ENCODE results near the gene PDX1. TPM values are rescaled to one million over a fixed set of nuclear protein-coding genes. Genes with fewer than 3 reads are reported as not detected.

The PDX1 gene
- total and polyA plus RNA-seq, 9 of the 15 experiments (the other 6 are each of a cell fraction or from before 2014, with no cell fraction given): not detected

DNA sequence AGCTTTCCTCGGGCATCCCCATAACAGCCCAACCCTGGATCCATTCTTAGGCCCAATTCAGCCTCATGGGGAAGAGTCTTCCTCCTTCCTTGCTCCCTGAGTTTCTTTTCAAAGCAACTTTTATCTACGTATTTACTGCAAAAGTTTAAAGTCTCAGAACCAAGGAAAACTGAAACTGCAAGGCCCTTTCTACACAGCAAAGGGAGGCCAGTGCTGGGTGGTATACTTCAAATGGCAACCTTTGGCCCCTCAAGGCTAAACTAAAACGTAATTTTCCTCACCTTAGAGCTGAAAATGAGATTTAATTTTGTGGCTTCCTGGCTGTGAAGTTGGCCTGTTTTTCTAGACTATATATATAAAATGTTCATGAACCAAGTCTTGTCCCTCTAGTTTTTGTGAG lies 43.7 kb downstream of the PDX1 start:
- ChIA-PET POLR2A (interaction anchor here (1.0 kb wide), 1 partner anchor 14 kb away, joined by 3 read pairs; no protein-coding TSS in a partner anchor), CTCF (ENCODE audit: low intra/inter-chr PET ratio) (no interaction called here)
- no peak overlapping the region for H3K27ac ChIP-seq (ENCODE audit: extremely low read depth, low read depth, low read length)
- no peaks in the 10 kb centered on the region for H3K36me3 ChIP-seq (ENCODE audit: control insufficient read depth, insufficient read depth, low read length)
- H3K4me1 ChIP-seq (replicated peaks in 1 of 2; ENCODE audit: control insufficient read depth in 2 of 2, insufficient read depth in 2 of 2, low read length in 2 of 2): peaks cover 0 to 13% of the 10 kb centered on the region in 2 experiments; a peak in 2 of 5 replicates
- no peak overlapping the region for H2AFZ ChIP-seq (ENCODE audit: low read depth, low read length)
- H3K9me1 ChIP-seq (ENCODE audit: control insufficient read depth, insufficient read depth, low read length): no peaks in the 10 kb centered on the region
- H4K20me1 ChIP-seq (replicated peaks; ENCODE audit: control insufficient read depth, insufficient read depth, low read length): no peaks in the 10 kb centered on the region; the same call in 1 of the 2 replicates
- intact Hi-C loops (cut with micrococcal nuclease) (no loop called here), in situ Hi-C loops (cut with MboI) (loop anchor here (25.0 kb wide), 1 partner anchor 451 kb away; no protein-coding TSS in a partner anchor)
- H3K79me2 ChIP-seq (ENCODE audit: control insufficient read depth, insufficient read depth, low read length): no peaks in the 10 kb centered on the region
- ATAC-seq: no peak
- DNase-seq (ENCODE audit: extremely low read depth in 1 of 4, low spot score in 3 of 4): no peak
- TF ChIP-seq ZNF197 (CRISPR knock-in tag; IDR thresholded peaks at IDR 0.05; ENCODE audit: low read depth) (no peak), PYGO2 (tag; IDR thresholded peaks at IDR 0.05) (no peak), POLR2B (IDR thresholded peaks at IDR 0.05; ENCODE audit: low read depth, partially characterized antibody) (no peak), ZNF121 (CRISPR knock-in tag; conservative IDR thresholded peaks at IDR 0.05) (no peak), NR2C2 (CRISPR knock-in tag; IDR thresholded peaks at IDR 0.05) (no peak), NR2C2 (tag; IDR thresholded peaks at IDR 0.05) (no peak), HDGF (IDR thresholded peaks at IDR 0.05) (no peak), CBFA2T2 (conservative IDR thresholded peaks at IDR 0.05) (no peak), SLC30A9 (CRISPR knock-in tag; IDR thresholded peaks at IDR 0.05) (no peak), NR2F6 (CRISPR knock-in tag; IDR thresholded peaks at IDR 0.05) (no peak), HDAC3 (IDR thresholded peaks at IDR 0.05; ENCODE audit: borderline replicate concordance, partially characterized antibody) (no peak), ZNF324 (CRISPR knock-in tag; IDR thresholded peaks at IDR 0.05) (no peak), TGIF2 (CRISPR knock-in tag; IDR thresholded peaks at IDR 0.05) (no peak), MBD2 (IDR thresholded peaks at IDR 0.05; ENCODE audit: borderline replicate concordance, low read depth) (no peak)
- TF ChIP-seq, protein P1, sequence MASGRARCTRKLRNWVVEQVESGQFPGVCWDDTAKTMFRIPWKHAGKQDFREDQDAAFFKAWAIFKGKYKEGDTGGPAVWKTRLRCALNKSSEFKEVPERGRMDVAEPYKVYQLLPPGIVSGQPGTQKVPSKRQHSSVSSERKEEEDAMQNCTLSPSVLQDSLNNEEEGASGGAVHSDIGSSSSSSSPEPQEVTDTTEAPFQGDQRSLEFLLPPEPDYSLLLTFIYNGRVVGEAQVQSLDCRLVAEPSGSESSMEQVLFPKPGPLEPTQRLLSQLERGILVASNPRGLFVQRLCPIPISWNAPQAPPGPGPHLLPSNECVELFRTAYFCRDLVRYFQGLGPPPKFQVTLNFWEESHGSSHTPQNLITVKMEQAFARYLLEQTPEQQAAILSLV (tag; IDR thresholded peaks at IDR 0.05): no peak
- TF ChIP-seq, protein P2, sequence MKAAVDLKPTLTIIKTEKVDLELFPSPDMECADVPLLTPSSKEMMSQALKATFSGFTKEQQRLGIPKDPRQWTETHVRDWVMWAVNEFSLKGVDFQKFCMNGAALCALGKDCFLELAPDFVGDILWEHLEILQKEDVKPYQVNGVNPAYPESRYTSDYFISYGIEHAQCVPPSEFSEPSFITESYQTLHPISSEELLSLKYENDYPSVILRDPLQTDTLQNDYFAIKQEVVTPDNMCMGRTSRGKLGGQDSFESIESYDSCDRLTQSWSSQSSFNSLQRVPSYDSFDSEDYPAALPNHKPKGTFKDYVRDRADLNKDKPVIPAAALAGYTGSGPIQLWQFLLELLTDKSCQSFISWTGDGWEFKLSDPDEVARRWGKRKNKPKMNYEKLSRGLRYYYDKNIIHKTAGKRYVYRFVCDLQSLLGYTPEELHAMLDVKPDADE (conservative IDR thresholded peaks at IDR 0.05; ENCODE audit: control insufficient read depth, low read depth, low read length): no peak
- TF ChIP-seq, protein P3, sequence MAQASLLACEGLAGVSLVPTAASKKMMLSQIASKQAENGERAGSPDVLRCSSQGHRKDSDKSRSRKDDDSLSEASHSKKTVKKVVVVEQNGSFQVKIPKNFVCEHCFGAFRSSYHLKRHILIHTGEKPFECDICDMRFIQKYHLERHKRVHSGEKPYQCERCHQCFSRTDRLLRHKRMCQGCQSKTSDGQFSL (CRISPR knock-in tag; IDR thresholded peaks at IDR 0.05): no peak
- TF ChIP-seq, protein P3 (tag; IDR thresholded peaks at IDR 0.05): no peak
- TF ChIP-seq, protein P4, sequence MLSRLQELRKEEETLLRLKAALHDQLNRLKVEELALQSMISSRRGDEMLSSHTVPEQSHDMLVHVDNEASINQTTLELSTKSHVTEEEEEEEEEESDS (CRISPR knock-in tag; IDR thresholded peaks at IDR 0.05): no peak
- H3K4me2 ChIP-seq (ENCODE audit: insufficient read depth, low read length): no peak overlapping the region
- H3K27me3 ChIP-seq (ENCODE audit: control insufficient read depth in 2 of 2, insufficient read depth in 2 of 2, low read length in 2 of 2): peaks cover 14 to 60% of the 10 kb centered on the region in 2 experiments; a peak in 4 of 5 replicates
- H3K4me3 ChIP-seq: no peak overlapping the region
- no TSS peak for BruUV-seq (replicated peaks)
- 0% methylated on average over 3 of the region's 3 CpGs for WGBS (ENCODE audit: insufficient coverage, low coverage, missing lambda C conversion rate)
- H3K9me3 ChIP-seq (replicated peaks; ENCODE audit: control insufficient read depth, insufficient read depth, low read depth, low read length): no peaks in the 10 kb centered on the region
- H3K9ac ChIP-seq (ENCODE audit: insufficient read depth in 1 of 2, low read depth in 2 of 2, low read length in 2 of 2): no peak overlapping the region
- no peak for FAIRE-seq

Data from K562 (cell line).